T follicular helper cell (primary cell): ENCODE measurements around the gene NTN5.
"Not testable (repeated sequence)": the region's sequence is repeated elsewhere in the genome, so short reads cannot be mapped to it uniquely, and the experiment has no call there.

Source experiments
- DNase-seq: peaks from one replicate; pipeline ENCODE4 v3.0.0-alpha.2; 2020; ENCODE audit warnings: low read depth

Gene NTN5

DNA sequence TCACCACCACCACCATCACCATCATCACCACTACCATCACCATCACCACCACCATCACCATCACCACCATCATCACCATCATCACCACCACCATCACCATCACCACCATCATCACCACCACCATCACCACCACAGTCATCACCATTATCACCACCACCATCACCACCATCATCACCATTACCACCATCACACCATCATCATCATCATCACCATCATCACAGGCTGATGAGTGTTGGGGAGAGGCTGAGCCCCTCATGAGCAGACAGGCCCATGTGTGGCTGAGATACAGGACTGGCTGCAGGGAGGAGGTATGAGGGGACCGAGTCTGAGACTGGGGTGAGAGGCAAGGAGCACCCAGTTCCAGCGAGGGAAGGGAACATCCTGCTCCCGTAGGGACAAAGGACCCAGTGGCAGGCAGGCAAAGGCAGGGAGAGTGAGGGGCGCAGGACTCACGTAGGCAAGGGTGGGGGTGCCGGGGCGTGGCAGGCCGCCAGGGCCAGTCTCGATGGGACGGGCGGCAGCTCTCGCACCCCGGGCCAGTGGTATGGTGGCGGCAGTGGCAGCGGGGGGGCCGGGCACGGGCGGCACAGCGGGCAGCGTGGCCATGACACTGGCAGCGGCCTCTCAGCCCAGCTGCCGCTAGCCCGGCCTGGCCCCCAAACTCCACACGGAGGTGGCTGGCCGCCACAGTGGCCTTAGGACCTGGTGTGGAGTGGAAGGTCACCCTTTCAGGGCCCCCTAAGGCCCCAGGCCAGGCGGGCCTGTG lies 2.7 kb downstream of the NTN5 start:
- no peak for DNase-seq

DNA sequence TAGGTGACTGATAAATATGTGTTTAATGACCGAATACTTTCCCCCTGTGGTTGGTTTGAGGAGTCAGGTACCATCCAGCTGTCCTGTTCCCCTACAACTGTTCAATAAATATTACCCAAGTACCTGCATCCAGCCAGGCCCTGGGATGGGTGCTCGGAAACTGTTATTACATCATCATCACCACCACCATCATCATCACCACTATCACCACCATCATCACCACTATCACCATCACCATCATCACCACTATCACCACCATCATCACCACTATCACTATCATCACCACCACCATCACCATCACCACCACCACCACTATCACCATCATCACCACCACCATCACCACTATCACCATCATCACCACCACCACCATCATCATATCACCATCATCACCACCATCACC lies 4.1 kb downstream of the NTN5 start:
- DNase-seq, result no peak

DNA sequence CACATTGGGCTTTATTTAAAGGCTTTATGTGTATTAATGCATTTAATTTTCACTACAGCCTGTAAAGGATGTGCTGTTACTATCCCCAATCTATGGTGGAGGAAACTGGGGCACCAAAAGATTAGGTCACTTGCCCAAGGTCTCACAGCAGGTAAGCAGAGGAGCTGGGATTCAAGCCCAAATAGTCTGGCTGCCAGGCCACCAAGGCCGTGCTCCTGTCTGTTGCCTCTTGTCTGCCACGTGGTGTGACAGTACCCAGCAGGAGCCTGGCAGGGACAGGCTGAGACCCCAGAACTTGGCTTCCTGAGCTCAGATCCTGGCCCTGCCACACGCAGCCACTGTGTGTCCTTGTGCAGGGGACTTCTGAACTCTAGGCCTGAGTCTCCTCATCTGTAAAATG lies 4.5 kb downstream of the NTN5 start:
- DNase-seq, result no peak

DNA sequence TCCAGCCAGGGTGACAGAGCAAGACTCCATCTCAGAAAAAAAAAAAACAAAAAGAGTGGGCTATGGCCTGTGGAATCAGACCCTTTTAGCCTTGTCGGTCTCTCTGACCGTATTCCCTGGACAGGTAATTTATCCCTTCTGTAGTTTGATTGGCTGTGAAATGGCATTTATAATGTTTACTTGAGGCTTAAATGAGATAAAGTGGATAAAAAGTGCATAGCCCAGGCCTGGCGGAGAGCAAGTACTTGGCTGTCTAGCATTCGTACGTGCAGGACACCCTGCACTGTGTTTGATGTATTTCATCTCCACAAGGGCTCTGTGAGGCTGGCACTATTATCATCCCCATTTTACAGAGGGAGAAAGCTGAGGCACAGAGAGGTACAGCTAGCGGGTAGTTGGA lies 7.0 kb downstream of the NTN5 start:
- DNase-seq, result no peak

DNA sequence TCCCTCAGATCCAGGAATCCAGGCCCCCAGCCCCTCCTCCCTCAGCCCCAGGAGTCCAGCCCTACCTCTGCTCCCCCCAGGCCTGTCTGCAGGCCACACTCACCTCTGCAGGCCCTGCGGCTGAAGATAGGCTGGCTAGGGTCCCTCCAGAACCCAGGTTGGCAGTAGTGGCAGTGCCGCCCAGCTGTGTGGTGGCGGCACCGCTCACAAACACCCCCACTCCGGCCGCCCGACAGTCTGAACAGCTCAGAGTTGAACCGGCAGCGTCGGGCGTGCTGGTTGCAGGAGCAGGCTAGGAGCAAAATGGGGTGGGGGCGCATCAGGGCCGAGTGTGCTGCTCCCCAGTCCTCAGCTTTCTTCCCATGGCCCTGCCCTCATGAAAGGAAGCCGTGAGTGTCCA lies 8.3 kb downstream of the NTN5 start:
- DNase-seq, result no peak

DNA sequence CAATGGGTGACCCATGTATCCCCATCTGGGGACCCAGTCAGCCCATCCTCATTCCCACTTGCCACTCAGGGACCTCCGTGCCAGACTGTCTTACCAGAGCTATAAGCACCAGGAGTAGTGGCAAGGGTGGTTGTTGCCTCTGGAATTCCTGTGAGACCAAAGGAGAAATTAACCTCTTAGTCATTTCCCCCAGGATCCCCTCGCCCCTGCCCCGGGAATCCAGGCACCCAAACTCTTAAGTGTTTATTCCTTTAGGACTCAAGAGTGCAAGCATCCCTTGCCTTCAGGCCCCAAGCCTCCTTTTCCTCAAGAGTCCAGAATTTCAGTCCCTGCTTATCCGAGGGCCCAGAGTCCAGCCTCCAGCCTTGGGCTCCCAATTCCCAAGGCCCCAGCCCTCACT lies 9.2 kb downstream of the NTN5 start:
- DNase-seq, result no peak

DNA sequence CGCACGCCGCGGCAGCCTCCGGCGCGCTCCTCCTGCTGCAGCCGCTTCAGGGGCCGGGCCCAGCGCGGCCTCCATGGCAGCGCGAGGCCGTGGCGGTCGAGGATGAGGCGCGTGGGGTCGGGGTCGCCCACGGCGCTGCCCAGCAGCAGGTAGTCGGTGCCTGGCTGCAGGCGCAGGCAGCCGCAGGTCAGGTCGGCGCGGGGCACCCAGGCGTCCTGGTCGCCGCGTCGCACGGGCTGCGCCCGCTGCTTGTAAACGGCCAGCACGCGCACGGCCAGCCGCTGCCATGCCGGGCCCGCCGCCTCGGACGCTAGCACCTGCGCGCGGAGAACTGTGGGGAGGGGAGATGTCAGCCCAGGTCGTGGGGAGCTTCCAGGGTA lies 11.1 kb downstream of the NTN5 start:
- no peak for DNase-seq

DNA sequence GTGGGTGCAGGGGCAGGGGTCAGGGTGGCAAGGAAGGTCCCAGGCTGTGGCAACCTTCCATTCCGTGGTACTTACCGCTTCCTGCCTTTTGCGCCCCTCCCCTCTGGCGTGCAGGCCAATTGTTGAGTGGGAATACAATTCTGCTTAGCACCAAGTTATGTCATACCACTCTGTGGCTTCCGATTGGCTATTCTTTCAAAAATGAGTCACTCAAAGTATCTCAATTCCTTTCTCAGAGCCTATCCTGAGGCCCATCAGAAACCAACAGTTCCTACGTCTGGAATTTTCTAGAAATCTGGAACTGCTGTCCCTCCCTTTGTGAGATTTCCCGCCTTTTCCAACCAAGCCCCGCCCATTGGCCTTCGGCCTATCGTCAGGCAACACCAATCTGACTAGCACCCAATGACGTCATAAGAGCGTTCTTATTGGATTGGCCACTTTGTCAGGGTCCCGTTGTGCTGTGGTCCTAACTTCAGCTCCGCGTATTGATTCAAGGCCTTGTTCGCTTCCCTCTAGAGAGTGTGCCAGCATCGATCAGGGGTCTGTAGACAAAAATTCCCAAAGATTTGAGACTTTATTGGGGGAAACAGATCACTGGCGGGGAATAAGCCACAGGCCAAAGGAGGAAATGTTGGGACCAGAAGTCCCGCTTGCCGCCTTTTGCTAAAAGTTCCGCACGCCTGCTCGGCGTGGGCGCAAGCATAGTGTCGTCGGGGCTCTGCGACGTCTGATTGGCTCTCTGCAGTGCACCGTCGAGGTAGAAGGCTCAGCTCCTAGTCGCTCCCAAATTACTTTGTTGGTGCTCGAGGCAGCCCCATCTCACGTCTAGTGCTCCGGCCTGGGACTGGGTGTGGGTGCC lies 11.7 kb downstream of the NTN5 start:
- peak; percentile 56 for DNase-seq

DNA sequence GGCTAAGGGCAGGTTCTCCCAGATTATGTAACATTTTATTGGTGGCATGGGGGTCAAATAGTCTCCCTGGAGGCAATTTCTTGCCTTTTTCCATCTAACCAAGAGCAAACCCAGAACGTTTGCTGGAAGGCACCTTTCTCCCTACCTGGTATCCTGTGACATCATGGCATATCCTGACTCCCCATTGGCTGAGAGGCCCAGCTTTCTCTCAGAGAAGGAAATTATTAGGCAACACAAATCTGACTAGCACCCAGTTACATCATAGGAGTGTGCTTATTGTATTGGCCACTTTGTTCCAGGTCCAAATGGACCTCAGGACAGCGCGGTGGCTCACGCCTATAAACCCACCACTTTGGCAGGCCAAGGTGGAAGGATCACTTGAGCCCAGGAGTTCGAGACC lies 13.0 kb downstream of the NTN5 start:
- no peak for DNase-seq

DNA sequence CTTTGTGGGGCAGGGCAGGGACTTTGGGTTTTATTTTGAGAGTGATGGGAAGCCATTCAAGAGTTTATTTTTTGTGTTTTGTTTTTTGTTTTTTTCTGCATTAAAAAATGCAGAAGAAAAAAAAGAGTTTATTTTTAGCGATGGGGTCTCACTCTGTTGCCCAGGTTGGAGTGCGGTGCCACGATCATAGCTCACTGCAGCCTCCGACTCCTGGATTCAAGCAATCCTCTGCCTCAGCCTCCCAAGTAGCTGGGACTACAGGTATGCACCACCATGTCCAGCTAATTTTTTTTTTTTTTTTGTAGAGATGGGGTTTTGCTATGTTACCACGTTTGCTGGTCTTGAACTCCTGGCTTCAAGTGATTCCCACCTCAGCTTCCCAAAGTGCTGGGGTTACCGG lies 14.3 kb downstream of the NTN5 start:
- no peak for DNase-seq

DNA sequence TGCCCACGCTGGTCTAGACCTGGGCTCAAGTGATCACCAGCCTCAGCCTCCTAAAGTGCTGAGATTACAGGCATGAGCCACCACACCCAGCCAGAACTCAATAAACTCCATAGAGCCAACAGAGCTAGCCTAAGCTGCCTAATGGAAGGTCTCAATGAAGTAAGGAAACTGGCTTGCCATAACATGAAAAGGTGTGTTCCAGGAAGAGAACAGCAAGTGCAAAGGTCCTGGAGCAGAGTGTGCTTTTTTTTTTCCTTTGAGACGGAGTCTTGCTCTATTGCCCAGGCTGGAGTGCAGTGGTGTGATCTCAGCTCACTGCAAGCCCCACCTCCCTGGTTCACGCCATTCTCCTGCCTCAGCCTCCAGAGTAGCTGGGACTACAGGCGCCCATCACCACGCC lies 15.0 kb downstream of the NTN5 start:
- not testable (repeated sequence) for DNase-seq

DNA sequence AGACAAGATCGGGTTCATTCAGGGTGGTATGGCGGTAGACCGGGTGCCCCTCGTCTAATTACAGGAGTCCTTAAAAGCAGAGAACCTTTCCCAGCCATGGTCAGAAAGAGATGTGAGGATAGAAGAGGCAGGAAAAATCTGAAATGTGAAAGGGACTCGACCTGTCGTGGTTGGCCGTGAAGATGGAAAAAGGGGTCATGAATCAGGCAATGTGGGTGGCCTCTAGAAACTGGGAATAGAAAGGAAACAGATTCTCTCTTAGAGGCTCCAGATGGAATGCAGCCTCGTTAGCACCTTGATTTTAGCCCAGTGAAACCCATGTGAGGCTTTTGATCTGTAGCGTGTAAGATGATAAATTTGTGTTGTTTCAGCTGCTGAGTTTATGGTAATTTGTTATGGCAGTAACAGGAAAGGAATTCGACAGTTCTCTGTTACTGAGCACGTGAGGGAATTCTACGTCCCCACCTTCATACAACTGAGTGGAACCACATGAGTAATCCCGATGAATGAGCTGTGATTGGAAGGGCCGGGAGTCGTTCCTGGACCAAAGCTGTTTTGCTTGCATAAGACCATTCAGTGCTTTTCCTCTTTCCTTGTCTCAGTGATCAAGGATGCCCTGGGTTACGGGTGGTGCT lies 15.9 kb downstream of the NTN5 start:
- DNase-seq, result no peak

DNA sequence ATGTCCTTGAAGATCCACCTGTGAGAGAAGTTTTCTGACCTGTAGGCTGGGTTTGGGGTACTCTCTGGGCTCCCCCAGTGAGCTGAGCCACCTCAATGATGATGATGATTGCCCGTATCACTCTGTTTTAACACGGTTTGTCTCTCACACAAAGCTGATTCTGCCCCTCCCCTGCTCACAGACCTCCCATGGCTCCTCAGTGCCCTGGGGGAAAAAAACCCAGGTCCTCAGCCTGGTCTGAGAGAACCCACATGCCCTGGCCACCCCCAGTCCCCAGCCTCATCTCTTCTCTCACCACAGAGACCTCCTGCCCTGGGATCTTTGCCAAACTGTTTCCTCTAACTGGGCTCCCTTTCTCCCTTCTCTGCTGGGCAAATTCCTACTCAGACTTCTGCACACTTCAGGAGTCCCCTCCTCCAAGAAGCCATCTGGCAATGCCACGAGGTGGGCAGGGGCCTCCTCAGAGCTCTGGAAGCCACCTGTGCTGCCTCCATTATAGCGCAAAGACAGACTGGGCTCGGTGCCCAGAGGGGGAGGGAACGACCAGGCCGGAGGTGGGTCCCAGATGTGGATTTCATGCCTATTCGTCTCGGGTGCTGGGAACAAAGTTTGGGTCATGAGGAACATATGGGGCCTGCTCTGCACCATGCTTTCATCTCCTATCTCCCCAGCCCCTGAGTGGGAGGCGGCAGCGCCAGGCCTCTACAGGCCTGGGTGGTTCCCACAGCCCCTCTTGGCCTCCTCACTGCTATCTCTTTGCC lies 18.3 kb downstream of the NTN5 start:
- DNase-seq, result no peak

DNA sequence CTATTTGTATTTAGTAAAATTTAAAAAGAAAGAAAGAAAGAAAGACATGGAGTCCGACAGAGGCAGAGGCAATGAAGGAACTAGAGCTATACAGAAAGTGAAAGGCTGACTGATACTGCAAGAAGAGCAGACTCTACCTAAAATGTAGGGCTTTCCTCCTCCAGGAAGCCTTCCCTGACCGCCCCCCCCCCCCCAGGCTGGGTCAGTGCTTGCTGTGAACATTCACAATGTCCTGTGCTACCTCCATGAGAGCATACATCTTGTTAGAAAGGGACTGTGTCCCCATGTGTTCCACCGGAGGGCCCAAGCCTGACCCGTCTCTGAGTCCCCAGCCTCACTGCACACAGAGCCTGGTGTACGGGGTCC lies 21.2 kb downstream of the NTN5 start:
- no peak for DNase-seq

DNA sequence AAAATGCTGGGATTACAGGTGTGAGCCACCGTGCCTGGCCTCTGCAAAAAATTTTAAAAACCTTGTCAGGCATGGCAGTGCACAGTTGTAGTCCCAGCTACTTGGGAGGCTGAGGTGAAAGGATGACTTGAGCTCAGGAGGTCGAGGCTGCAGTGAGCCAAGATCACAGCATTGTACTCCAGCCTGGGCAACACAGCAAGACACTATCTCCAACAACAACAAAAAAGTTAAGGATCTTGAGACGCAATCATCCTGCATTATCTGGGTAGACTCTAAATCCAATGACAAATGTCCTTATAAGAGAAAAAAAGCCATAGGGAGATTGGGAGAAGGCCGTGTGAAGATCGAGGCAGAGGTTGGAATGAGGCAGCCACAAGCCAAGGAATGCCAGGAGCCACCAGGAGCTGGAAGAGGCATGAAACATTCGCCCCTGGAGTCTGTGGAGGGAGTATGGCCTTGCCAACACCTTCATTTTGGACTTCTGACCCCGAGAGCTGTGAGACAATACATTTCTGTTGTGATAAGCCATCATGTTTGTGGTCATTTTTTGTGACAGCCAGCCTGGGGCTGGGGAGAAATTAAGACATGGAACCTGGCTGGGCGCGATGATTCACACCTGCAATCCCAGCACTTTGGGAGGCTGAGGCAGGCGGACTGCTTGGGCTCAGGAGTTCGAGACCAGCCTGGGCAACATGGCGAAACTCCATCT lies 21.7 kb downstream of the NTN5 start:
- DNase-seq, result no peak

DNA sequence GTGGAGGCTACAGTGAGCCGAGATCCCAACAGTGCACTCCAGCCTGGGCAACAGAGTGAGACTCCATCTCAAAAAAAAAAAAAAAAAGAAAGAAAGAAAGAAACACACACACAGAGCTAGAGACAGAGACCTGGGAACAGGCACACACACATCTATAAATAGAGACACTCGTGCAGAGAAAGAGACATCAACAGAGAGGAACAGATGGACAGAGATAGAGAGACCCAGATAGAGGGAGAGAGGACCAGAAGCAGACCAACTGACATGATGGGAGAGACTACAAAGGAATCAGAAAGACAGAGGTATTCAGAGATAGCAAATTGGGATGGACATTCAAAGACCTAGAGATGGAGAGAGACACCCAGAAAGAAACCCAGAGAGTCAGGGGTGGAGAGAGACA lies 24.7 kb downstream of the NTN5 start:
- no peak for DNase-seq

DNA sequence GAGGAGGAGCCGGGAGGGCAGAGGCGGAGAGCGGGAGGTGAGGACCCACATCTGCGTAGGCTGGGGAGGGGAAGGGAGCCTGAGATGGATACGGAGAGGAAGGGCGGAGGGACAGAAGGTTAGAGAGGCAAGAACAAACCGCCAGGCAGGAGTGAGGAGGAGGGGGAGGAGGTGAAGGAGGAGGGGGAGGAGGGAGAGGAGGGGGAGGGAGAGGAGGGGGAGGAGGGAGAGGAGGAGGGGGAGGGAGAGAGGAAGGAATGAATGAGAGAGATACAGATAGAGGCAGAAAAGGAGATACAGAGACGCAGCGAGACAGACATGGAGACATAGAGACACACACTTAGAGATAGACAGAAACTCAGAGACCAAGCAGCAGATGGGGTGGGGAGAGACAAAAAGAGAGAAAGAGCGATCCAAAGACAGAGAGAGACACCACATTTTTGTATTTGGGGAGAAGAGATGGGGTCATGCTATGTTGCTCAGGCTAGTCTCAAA lies 26.0 kb downstream of the NTN5 start:
- no peak for DNase-seq

DNA sequence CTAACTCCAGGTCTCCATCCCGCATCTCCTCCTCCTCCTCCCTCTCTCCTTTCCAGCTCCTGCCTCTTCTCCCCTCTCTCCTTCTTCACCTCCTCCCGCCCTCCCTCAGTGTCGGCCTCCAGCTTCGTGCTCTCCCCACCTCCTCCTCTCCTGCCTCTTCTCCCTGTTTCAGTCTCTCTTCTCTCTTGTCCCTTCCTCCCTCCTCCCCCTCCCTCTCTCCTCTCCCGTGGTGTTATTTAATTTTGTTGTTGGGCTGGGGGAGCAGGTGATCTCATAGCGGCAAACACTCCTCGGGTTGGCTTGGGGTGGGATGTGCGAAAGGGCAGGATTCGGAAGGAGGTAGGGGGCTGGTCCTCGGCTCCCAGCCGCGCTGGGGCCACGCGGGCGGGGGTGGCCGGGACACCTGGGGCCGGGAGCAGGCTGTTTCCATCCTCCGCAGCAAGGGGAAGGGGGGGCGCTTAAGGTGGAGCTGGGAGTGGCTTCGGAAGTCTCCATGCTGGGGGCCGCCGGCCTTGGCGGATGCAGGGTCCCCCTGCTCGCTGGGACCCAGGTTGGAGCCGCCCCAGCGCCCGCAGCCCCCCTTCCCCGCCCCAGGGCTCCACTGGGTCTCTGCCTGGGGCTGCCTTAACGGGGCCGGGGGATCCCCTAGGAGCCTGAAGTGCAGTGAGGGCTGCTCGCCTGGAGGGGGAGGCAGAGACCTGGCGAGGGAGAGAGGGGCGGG lies 26.7 kb downstream of the NTN5 start, which contains the start of gene CA11:
CA11 (minus strand) TSS at position 187 of the 721 bp plus-strand sequence. CDS start 555 bp downstream, outside the sequence.
- peak; percentile 91 for DNase-seq

DNA sequence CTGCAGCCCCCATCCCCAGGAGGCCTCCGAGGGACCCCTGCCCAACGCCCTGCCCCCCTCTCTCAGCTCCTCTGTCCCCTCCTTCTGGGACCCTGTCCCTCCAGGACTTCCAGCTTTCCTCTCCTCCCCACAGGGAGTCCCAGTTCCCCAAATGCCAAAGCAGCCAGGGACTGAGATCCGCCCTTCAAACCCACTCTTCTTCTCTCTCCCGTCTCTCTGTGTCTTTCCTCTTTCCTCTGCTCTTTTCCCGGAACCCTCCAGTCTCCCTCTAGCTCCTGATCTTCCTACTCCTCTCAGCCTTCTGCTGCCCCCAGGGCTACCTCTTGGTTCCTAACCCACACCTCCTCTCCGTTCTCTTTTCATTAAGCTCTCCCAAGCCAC lies 27.2 kb downstream of the NTN5 start:
- no peak for DNase-seq

DNA sequence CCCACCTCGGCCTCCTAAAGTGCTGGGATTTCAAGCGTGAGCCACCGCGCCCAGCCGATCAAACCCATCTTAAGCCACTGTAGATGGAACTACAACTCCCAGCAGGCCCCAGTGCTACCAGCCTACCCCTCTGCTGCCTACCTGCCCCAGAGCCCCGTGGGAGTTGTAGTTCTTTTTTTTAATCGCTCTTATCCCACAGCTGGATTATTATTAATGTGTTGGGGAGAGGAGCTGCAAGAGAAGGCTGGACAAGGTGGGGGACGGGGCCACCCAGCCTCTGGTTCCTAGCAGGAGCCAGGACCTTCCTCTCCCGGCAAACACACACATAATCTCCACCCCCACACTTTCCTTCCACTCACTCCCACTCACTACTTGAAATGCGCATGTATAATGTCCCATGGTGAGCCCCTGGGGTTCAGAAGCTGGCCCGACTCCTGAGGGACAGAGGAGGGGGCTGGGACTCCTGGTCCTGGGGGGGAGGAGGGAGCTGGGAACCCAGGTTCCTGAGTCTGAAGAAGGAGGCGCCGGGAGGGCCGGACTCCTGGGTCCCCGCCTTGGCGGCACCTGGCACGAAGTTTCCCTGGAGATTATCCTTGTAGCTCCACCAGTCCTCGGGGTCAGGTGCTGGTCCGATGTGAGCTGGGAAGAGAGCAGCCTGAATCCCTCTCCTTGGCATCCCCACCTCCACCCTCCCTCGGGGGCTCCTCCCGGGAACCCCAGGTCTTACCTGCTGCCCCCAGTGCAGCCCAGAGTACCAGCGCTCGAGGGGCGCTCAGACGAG lies 27.8 kb downstream of the NTN5 start:
- DNase-seq, result peak; percentile 62
